Left renal cortex interstitium (tissue), 4 donors: ENCODE measurements around the gene CDK3. TPM values are rescaled to one million over a fixed set of nuclear protein-coding genes. Genes with fewer than 3 reads are reported as not detected.

Experiments used
- polyA plus RNA-seq, 4 donors: library from polyadenylated mRNA; unstranded; fragments of 120-200 nt; gene quantifications; one replicate each; pipeline ENCODE4 v1.2.1, GENCODE V29; 2013; ENCODE audit not compliant: insufficient read length in 4 of 4

The CDK3 gene
- polyA plus RNA-seq, 4 donors, result 8.1 to 28.0 (median 15.3) TPM

Other genes with a start within 250 kb of the CDK3 start
- 10 to 100 TPM; 25.3 to 41.3 (median 32.1) TPM for gene GALK1, start 235.7 kb upstream of the CDK3 start, polyA plus RNA-seq
- 10 to 100 TPM; 32.5 to 55.4 (median 44.9) TPM for gene UNK, start 216.0 kb upstream of the CDK3 start, polyA plus RNA-seq
- 1 to 10 TPM; 4.1 to 7.7 (median 5.7) TPM for gene UNC13D, start 156.5 kb upstream of the CDK3 start, polyA plus RNA-seq
- 10 to 100 TPM; 79.8 to 92.5 (median 84.8) TPM for gene WBP2, start 145.5 kb upstream of the CDK3 start, polyA plus RNA-seq
- gene TRIM47, start 122.3 kb upstream of the CDK3 start, polyA plus RNA-seq, result 1 to 10 TPM; 5.6 to 7.5 (median 6.6) TPM
- gene TRIM65, start 103.9 kb upstream of the CDK3 start, polyA plus RNA-seq, result 10 to 100 TPM; 12.2 to 19.6 (median 15.9) TPM
- gene MRPL38, start 96.0 kb upstream of the CDK3 start, polyA plus RNA-seq, result 100 to 1,000 TPM in 2 of 4 donors, 10 to 100 TPM in 2; 72.9 to 113 (median 94.0) TPM
- gene FBF1, start 59.8 kb upstream of the CDK3 start, polyA plus RNA-seq, result 10 to 100 TPM in 2 of 4 donors, 1 to 10 TPM in 2; 5.5 to 16.9 (median 10.8) TPM
- gene ACOX1, start 21.7 kb upstream of the CDK3 start, polyA plus RNA-seq, result 10 to 100 TPM; 28.2 to 37.6 (median 36.2) TPM
- 10 to 100 TPM; 19.0 to 32.8 (median 27.4) TPM for gene TEN1, start 21.6 kb upstream of the CDK3 start, polyA plus RNA-seq
- 10 to 100 TPM; 15.1 to 26.1 (median 22.9) TPM for gene EVPL, start 26.5 kb downstream of the CDK3 start, polyA plus RNA-seq
- gene SRP68, start 71.7 kb downstream of the CDK3 start, polyA plus RNA-seq, result 100 to 1,000 TPM in 2 of 4 donors, 10 to 100 TPM in 2; 95.3 to 110 (median 101) TPM
- under 1 TPM; 0.25 to 0.88 (median 0.26) TPM for gene GALR2, start 73.9 kb downstream of the CDK3 start, polyA plus RNA-seq
- gene ZACN, start 78.3 kb downstream of the CDK3 start, polyA plus RNA-seq, result 10 to 100 TPM; 14.3 to 25.9 (median 21.9) TPM
- gene EXOC7, start 102.9 kb downstream of the CDK3 start, polyA plus RNA-seq, result 100 to 1,000 TPM; 151 to 179 (median 158) TPM
- gene FOXJ1, start 140.4 kb downstream of the CDK3 start, polyA plus RNA-seq, result 10 to 100 TPM; 16.4 to 30.7 (median 25.9) TPM
- gene RNF157, start 239.6 kb downstream of the CDK3 start, polyA plus RNA-seq, result 10 to 100 TPM; 22.0 to 39.1 (median 28.8) TPM